ENCODE results near the gene IFT27.

- TF ChIP-seq CTCF (conservative IDR thresholded peaks at IDR 0.05) (no peak), ZFX (IDR thresholded peaks at IDR 0.05) (no peak)
Measured at GRCh38 chr22:36811094-36811800, 35.3 kb upstream of the IFT27 start.

All from C4-2B (cell line).